ENCODE results near the gene LURAP1L.

The LURAP1L gene

DNA sequence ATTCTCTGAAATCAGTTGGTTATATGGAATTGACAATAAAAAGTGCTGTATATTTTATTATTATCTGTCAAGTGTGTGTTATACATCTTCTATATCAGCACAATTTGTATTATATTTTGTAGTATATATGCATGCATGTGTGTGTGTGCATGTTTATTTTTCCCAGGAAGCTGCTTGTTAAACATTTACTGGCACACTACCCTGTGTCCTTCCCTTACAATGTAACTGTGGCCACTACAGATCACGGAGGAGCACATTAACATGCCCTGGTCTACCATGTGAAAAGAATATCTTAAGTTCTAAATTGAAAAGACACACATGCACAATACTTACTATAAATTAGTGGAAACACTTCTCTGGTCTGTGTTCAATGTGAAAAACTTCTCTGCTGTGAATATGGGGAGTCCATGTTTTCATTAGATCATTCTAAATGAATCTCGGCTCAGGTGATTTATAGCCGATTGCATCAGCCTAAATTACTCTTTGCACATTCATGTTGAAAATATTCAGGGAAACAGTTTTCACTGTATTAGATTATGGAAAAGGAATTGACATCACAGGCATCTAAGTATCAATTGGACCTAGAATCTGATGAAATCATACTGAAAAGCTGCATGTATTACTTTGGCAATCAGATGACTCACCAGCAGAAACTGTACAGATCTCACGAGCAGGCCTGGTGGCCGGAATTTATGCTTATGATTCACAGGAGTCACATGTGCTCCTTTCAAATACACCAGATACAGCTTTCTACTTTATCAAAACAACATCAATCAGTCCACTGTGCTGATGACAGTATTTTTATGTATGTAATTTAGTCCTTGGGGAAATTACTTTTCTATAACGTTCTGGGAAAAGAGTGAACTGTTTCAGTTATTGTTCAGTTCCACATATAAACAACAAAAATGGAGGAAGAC is 39.4 kb downstream of the LURAP1L start:
- no peak for DNase-seq

DNA sequence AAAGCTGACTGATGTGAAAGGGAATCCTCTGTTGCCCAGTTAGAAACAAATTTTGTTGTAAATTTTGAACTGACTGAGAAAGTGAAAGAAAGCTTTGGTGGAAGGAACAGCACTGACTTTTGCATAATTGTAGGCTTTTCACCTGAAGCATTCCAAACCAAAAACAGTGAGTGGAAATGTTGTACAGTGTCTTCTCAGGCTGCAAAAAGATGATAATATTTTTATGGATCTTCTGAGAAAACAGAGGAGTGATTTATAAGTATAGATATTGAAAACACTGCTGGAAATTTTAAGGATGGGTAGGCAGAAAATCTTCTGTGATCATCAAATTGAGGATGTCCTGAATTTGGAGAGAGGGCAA is 40.0 kb downstream of the LURAP1L start:
- DNase-seq = no peak

DNA sequence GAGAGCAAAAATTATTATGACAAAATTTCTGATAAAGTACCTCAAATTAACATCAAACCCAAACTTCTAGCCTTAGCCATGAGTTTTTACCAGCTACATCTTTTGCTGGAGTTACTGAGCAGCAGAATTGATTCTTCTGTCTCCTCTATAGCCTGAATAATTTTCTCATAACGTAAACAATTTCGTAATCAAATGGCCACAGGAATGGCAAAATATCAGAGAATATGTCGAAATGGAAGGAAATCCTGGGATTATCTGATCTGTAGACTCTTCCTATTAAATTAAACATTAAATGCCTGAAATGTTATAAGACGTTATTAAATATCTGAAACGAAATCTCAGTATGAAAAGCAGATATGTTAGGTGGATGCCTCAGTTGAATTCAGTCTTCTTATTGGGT is 41.1 kb downstream of the LURAP1L start:
- DNase-seq = no peak

DNA sequence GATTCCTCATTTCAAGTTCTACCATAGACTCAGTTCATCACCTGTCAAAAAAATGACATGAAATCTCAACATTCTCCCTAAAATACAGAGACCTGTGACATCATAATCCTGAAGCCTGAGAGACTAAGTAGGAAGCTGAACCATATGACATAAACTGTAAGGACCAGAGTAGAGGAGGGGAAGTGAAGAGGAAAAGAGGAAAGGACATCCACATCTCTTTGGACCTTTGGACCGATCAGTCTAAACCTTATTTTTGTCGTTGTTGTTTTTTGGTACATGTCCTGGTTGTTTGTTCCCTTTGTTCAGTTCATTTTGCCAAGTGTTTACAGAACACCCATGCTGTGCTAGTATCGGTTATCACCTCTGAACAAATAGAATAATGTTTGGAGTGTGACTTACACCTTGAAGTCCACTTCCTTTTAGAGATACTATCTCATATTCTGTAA is 41.9 kb downstream of the LURAP1L start:
- no peak for DNase-seq

DNA sequence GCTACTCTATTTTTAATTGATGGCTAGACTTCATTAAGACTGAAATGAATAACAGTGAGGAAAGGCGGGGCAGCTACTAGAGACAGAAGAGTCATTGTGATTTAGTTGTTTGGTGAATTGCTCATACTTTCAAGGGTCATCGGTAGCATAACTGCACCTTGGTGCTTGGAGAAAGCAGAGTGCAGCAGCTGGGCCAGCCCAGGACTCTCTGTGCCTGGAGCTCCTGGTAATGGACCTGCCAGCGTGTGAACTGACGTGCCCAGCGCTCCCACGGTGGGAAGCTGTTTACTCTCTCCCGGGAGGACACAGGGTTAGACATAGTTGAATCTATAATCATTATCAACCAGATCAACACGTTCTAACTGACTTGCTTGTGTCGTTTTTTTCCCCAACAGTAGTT is 42.9 kb downstream of the LURAP1L start:
- DNase-seq = no peak

DNA sequence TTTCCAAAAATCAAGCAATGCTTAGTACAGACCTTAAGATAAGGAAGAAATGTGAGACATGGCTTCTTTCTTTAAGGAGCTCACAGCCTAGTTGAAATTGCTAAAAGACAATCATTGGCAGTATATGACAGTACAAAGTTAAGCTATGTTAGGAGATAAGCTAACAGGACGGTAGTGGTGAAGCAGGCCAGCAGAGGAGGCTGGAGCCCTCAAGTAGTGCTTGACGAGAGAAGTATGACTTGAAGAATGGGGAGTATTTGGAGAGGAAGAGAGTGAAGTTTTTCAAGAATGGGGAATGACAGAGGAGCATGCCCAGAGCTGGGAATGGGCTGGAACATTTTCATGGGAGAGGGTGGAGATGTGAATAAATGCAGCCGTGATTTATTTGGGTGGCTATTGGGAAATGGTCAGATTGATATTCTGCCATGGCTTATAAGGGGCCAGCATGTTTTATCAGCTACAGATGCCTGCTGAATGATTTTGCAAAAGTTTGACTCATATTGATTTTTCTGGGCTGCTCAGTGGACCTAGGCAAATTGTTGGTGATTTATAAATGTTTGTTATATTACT is 43.7 kb downstream of the LURAP1L start:
- no peak for DNase-seq

DNA sequence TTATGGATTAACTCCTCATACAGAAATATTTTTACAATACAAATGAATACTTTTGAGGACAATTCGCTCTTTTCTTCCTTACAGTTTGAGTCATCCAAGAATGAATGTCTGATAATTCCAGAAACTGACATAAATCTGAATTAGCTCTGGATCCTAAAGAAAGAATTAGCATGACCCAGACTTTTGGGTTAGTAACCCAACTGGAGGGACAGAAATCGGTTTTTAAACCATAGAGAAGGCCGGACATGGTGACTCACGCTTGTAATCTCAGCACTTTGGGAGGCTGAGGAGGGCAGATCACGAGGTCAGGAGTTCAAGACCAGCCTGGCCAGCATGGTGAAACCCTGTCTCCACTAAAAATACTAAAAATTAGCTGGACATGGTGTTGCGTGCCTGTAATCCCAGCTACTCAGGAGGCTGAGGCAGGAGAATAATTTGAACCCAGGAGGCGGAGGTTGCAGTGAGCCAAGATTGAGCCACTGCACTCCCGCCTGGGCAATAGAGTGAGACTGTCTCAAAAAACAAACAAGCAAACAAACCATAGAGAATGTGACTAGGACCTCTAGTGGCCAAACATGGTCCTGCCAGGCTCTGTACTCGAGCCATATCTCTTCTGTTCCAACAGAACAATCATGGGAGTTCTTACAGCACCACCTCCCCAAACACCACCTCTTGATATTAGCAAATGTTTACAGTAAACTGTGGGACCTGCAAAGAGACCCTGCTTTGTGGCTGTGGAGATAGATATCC is 44.8 kb downstream of the LURAP1L start:
- no peak for DNase-seq

DNA sequence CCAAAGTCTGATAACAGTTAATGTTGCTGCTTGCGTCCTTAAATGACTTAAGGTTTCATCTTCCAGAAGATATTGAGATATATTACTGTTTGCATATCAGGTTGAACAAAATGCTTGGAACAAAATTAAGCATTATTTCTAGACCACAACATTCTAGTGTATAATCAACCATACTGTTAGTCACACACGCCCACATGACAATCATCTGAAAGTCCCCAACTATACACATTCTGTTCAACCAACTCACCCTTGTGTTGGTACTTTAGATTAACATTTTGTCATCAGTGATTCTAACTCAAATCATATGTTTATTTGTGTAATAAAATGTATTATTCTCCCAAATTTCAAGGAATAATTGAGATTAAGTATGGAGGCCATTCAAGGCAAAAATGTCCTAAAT is 47.3 kb downstream of the LURAP1L start:
- DNase-seq = no peak

DNA sequence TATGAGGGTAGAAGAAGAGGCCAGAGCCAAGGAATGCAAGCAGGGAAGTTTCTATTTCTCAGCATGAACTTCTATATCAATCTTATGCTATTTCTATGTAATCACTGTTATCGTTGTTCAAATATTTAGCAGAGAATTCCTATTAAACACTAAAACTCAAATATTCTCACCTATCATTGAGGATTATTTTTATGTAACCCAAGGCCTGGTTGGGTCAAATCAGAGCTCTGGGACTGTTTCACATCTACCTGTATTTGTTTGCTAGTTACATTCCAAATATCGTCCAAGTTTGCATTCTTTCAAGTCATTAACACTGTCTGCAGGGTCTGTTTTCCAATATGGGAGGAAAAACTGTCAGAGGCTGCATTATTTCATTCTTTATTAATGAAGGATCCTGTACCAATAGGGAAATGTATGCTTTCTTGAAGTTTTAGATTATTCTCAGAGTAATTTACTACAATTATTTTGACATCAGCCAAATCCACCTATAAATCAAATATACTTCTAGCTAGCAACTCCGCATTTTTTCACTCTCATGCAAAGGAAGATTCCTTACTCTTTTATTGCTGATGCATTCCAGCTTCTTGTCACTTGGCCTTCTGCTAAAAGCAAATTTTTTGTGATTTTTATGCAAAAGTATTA is 52.2 kb downstream of the LURAP1L start:
- no peak for DNase-seq

DNA sequence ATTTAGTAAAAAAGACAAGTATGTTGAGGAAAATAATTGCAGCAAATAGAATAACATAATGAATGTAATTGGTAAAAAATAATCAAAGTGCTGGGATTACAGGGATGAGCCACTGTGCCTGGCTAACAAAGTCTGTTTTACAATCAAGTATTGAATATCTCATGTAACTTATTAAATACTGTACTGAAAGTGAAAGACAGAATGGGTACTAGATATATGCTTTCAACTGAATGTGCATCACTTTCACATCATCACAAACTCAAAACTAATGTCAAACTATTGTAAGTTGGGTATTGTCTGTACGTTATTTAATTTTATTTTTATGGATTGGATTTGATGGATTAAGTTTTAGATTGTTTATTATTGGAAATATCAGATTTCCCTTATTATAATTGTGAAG is 58.9 kb downstream of the LURAP1L start:
- DNase-seq = no peak

DNA sequence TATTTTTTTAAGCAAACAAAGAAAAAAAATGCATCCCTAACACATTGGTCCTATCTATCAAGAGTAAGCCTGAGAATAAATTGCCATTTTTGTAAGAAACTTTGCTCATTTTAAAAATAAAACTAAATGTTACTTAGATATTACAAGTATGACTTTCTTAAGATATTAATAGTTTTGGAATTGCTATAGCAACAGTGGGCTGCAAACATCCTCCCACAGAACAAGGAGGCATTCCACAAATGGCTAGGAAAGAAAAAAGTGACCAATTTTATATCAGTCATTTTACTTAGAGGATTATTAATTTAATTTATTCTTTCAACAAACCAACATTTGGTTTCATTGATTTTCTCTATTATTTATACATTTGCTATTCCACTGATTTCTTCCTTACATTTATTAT is 63.7 kb downstream of the LURAP1L start:
- DNase-seq = no peak

DNA sequence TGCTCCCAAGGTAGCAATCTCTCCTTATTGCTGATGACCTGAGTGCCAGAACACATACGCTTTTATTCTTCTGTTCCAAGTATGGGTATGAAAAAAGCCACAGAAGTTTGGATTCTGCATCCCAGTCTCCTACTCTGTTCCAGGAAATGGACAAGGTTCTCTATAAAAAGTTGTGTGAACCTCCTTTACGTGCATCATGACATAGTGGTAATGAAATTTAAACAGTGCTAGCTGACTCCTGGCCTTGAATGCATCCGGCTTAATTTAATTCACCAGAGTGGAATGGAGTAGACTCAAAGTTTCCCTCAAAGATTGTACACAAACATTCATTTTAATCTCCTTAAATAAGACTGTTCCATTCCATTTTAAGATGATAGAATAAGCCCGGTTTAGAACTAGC is 68.9 kb downstream of the LURAP1L start:
- DNase-seq = no peak

DNA sequence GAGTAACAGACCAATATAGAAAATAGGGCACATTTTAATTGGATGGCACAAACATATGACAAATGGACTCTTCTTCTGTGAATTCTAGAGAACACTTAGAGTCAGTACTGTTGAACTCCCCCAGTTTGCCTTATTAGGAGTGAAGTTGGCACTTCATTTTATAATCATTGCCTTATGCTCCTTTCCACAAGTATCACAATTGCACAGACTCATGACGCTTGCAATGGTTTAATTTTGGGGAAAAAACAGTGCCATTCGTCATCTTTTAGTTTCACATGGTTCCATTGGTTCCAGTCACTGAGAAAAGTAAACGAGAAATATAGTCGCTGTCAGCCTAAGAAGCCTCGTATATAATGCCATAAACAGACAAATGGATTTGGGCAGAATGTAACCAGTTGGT is 71.2 kb downstream of the LURAP1L start:
- DNase-seq = no peak

DNA sequence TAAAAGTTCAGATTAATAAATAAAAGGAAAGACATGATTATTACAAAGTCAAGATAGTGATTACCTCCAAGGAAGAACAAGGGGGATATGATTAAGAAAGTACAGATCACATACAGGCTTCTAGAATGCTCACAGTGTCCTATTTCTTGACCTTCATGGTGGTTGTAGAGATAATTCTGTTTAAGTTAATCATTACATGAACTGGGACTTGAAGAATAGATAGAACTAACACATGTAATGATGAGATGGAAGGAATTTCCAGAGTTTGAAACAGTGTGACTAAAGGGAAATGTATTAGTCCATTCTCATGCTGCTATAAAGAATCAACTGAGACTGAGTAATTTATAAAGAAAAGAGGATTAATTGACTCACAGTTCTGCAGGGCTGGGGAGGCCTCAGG is 72.7 kb downstream of the LURAP1L start:
- no peak for DNase-seq

DNA sequence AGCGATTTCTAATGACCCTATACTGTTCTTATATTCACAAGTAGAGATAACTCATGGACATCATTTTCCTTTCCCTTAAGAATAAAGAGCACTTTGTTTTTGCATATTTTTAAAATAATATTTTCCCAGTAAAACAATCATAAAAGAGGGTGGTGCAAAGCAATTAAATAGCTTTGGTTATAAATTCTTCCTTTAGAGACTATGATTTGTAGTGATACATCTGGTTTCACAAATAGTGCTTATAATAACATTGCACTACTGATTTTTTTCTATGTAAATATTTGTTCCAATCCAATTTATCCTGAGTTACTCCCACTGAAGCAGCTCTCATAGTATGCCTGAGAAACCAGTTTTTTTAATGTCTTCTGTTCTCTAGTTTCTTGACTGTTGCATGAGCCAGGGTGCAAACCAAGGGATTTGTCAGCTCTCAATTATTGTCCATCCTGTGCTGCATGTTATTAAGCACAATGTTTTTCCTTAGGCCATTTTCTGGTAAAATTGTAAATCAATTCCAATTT is 74.7 kb downstream of the LURAP1L start:
- DNase-seq = no peak

DNA sequence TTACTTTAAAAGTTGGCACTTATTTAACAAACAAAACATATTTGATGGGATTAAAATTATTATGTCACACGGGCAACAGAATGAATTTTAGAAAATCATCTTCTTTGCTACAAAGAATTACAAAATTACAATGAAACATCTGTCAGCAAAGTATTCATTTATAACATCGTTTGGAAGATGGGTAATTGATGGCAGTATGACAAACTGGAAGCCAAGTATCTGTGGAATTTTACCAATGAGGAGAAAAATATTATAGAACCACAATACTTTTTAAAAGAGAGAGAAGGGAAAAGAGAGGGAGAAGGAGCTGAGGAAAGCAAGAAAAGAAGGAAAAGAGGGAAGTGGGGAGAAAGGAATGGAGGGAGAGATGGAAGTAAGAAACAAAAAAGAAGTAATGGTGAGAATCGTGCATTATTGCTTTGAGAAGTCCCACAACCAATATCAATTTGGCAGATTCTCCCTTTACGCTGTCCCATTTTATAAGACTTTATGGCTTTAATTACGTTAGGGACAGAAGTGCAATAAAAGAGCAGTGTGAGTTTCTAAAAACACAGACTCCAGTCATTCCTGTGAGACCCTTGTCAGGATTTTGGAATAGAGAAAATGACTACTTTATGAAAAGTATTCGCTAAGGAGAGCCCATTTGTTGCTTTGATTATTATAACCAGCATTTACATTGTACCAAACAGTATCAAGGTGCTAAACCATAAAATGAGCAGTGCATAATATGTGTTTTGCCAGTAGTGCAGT is 76.7 kb downstream of the LURAP1L start:
- DNase-seq = no peak

DNA sequence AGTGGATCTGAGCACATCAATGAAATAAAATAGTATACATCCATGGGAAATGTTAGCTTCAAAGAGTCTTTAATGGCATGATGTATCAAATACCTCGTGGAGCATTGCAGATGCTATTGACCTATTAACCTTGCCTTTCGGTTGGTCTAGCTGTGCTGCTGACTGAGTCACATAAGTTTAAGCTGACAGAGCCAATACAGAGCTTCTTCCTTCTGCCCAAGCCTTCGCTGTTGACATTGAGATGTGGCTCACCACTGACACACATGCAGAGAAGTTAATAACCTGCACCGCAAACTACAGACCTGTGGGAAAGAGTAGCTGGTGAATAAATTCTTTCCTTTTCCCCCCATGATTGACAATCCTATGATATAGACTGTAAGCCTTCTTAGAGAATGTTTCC is 78.2 kb downstream of the LURAP1L start:
- no peak for DNase-seq

DNA sequence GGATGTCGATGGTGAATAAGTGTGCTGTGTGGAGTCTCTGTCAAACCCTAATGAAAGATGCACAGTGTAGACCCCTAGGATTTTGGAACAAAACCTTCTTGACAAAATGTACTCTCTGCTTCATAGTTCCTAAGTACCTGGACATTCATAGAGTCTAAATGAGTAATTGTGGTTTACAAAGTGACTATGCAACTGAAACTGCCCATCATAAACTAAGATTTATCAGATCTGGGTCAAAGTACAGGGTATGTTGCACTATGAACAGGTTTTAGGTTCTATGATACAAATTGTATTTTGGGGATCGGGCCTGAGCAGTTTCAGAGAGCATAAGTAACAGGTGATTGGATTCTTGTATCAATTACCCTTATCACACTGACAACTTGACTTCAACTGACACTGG is 79.4 kb downstream of the LURAP1L start:
- DNase-seq = no peak

DNA sequence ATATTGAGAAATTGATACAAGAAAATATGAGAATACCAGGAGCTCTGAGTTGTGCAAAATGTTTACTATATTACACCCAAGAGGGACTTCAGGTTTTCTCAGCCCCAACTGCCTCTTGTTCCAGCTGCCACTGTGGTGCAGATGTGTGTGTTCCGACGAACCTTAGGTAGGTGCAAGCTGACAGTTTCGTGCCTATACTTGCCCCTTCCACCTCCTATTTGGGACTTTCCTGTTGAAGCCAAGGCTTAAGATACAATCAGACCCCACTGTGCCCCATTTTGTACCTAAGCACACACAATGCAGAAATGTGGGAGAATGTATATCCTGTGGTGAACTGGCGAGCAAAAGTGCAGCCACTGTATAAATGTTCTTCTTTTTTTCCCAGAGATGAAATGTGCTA is 80.2 kb downstream of the LURAP1L start:
- DNase-seq = no peak

DNA sequence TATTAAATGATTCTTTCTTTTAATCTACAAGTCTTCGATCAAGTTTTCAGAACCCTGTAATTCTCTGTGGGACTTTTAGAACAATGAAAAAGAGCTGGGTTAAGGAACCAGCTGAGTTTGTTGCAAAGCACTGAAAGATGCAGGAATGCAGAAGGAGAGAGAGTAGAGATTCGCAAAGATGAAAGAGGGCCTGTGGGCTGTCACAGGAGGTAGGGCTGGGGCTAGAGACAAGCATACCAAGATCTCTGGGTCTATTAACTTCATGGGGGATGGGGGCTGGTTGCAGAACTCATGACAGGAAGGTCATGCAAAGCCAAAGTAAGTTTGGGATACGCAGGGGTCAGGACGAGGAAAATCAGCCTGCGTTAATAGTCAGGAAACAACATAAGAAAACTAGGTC is 81.8 kb downstream of the LURAP1L start:
- DNase-seq = no peak

DNA sequence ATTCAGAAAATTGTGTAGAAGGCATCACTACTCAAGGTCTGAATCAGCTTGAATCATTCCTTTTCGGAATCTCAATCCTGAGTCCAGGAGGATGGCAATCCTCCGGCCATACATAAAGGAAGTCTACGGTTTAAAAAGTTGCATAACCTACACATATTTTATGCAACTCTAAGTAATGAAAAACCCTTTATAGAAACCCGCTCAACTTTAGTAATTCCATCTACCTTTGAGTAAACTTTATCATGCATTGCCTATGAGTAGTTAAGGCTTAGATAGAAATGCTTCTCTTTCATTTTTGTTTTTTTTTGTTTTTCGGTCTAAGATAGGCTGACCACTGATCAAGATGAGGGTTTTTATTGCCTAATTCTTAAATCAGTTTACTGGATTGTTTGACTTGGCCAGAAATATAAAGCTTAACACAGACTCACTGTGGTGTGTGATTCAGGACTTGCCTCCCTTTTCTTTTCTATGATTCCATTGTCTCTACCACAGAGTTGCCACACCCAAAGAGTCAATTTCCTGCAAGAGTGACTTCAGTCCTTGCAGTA is 85.0 kb downstream of the LURAP1L start:
- DNase-seq = no peak

DNA sequence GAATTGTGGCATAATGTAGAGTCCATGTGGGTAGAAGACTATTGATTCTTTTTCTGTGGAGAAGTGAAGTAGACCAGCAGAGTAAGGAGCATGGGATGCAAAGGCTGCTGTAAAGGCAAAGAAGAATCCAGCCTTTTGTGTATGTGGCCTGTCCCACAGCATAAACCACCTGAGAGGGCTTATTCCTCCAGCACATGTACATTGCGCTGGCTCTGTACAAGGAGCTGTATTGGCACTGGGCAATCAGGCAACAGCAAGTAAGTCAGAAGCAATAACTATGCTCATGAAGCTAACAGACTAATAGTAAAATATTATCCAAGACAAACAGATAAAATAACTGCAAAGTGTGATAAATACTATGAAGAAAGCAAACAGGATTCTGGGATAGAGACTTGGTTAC is 86.2 kb downstream of the LURAP1L start:
- DNase-seq = no peak

Measured in CD4-positive, alpha-beta T cell treated with Interleukin-6 for 4 hours (primary cell).